ENCODE measurements around the gene ZC3H7A.

ZC3H7A gene

DNA sequence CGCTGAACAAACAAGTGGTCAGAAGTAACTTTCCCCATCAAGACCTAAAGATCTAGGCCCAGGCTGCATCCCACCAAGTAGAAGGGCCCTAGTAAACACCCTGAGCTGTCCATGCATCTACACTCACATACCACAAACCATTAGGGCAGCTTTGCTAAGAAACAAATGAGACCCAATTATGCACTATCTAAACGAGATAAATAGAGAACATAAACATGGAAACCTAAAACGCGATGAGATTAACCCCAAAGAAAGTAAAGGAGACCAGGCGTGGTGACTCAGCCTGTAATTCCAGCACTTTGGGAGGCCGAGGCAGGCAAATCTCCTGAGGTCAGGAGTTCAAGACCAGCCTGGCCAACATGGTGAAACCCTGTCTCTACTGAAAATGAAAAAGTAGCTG is 60.2 kb downstream of the ZC3H7A start:
- TF ChIP-seq, protein P1, sequence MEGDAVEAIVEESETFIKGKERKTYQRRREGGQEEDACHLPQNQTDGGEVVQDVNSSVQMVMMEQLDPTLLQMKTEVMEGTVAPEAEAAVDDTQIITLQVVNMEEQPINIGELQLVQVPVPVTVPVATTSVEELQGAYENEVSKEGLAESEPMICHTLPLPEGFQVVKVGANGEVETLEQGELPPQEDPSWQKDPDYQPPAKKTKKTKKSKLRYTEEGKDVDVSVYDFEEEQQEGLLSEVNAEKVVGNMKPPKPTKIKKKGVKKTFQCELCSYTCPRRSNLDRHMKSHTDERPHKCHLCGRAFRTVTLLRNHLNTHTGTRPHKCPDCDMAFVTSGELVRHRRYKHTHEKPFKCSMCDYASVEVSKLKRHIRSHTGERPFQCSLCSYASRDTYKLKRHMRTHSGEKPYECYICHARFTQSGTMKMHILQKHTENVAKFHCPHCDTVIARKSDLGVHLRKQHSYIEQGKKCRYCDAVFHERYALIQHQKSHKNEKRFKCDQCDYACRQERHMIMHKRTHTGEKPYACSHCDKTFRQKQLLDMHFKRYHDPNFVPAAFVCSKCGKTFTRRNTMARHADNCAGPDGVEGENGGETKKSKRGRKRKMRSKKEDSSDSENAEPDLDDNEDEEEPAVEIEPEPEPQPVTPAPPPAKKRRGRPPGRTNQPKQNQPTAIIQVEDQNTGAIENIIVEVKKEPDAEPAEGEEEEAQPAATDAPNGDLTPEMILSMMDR (IDR thresholded peaks at IDR 0.05; ENCODE audit: insufficient read depth, low read depth, low read length, missing control alignments), result no peak
- DNase-seq (ENCODE audit: low read depth), result no peak
- H3K4me3 ChIP-seq (ENCODE audit: low read length), result no peak overlapping the region

DNA sequence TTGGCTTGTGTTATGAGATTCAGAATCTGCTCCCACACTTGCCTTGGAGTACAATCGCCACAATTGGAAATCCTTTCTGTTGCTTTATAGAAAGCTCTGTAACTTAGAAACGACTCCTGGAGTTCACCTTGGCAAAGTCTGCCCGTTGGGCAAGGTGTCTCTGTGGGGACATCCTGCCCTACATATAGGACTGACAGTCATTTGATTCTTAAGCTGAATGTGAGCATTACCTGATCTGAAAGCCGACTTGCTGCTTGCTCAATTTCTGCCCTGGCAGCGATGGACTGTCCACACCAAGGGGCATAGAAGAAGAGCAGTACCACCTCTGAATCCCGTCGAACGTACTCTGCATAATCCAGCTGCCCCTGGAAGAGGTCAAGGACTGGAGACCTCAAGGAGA is 61.3 kb downstream of the ZC3H7A start:
- no peak for DNase-seq (ENCODE audit: low read depth)
- TF ChIP-seq, protein P1 (IDR thresholded peaks at IDR 0.05; ENCODE audit: insufficient read depth, low read depth, low read length, missing control alignments), result no peak
- H3K4me3 ChIP-seq (ENCODE audit: low read length), result no peak overlapping the region

DNA sequence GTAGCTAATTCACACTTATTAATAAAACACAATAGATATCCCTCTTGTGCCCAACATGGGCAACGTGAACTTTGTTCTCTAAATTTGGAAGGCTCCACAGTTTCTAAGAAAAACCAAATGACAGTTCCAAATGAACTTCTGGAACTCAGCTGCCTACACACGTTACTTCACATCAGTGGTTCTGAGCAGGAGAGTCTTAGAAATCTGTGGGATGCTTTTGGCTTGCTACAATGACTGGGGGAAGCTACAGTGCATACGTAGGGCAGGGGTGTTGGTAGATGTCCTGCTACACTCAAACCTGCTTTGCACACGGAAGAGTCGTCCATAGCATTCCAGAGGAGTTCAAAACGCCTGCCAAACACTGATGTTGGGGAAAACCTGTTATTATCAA is 62.4 kb downstream of the ZC3H7A start:
- H3K4me3 ChIP-seq (ENCODE audit: low read length), result no peak overlapping the region
- no peak for DNase-seq (ENCODE audit: low read depth)
- TF ChIP-seq, protein P1 (IDR thresholded peaks at IDR 0.05; ENCODE audit: insufficient read depth, low read depth, low read length, missing control alignments), result no peak

DNA sequence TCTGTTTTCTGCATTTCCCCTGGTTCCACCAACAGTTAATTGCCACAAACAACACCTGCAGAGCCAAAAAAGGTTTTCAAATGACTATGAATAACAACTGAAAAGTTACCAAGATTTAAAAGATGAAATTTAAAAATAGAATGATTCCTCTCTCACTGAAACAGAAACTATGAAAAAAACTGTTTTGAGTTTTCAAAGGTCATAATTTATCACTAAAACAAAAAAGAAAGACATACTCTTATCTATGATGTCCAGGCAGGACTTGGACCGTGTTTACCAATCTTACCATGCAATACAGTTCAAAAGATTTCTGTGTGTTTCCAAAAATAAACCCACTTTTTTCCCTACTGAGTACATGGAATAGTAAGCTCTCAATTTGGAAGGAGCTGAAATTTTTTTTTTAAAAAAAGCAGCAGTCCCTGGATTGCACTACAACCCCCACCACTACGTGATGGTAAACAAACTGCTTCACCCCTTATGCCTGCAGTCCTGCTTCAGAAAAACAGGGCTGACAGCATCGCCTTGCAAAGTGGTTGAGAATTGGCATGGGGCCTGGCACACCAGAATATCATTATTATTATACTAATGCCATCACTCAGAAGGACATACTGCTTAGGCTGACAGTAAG is 62.9 kb downstream of the ZC3H7A start:
- TF ChIP-seq, protein P1 (IDR thresholded peaks at IDR 0.05; ENCODE audit: insufficient read depth, low read depth, low read length, missing control alignments), result no peak
- no peak overlapping the region for H3K4me3 ChIP-seq (ENCODE audit: low read length)
- no peak for DNase-seq (ENCODE audit: low read depth)

DNA sequence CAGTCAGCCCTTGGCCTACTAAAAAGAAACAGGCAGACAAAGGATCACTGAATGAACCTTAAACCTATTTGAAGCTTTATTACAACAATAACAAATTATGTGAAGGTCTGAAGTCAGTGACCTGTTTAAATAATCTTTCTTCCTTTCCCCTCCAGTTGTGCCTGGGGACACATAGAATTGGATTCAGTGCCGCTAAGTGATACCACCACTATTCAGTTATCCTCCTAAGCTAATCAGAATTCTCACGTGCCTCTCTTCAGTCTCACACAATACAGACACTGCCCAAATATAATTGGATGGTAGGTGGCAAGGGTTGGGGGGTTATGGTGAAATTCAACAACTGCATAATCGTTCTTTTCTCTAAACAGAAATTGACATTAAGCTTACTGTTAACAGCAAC is 65.8 kb downstream of the ZC3H7A start:
- H3K4me3 ChIP-seq (ENCODE audit: low read length), result no peak overlapping the region
- TF ChIP-seq, protein P1 (IDR thresholded peaks at IDR 0.05; ENCODE audit: insufficient read depth, low read depth, low read length, missing control alignments), result no peak

DNA sequence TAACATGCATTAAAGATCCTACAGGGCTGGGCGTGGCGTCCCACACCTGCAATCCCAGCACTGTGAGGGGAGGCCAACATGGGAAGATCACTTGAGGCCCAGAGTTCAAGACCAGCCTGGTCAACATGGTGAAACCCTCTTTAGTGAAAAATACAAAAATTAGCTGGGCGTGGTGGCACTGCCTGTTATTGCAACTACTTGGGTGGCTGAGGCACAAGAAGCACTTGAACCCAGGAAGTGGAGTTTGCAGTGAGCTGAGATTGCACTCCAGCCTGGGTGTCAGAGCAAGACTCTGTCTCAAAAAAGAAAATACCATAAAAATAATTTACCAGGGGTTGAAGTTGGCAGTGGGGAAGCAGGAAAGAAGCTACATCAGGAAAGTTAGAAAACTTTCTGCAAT is 67.3 kb downstream of the ZC3H7A start:
- TF ChIP-seq, protein P1 (IDR thresholded peaks at IDR 0.05; ENCODE audit: insufficient read depth, low read depth, low read length, missing control alignments), result no peak
- H3K4me3 ChIP-seq (ENCODE audit: low read length), result no peak overlapping the region
- DNase-seq (ENCODE audit: low read depth), result no peak

More for the DNA sequence above, 65.8 kb downstream of the ZC3H7A start:
- DNase-seq (ENCODE audit: low read depth), result no peak
